GM12873 (cell line): ENCODE results near the gene ZNF750.

Experiments
- TF ChIP-seq, protein P1 (sequence below): IDR thresholded peaks from 2 replicates; pipeline ENCODE4 v1.5.1; 2012; ENCODE audit warnings: low read depth, mild to moderate bottlenecking, moderate library complexity, low read length, control low read depth; ENCODE audit not compliant: insufficient read depth; ENCODE audit errors: missing control alignments

ZNF750 gene

DNA sequence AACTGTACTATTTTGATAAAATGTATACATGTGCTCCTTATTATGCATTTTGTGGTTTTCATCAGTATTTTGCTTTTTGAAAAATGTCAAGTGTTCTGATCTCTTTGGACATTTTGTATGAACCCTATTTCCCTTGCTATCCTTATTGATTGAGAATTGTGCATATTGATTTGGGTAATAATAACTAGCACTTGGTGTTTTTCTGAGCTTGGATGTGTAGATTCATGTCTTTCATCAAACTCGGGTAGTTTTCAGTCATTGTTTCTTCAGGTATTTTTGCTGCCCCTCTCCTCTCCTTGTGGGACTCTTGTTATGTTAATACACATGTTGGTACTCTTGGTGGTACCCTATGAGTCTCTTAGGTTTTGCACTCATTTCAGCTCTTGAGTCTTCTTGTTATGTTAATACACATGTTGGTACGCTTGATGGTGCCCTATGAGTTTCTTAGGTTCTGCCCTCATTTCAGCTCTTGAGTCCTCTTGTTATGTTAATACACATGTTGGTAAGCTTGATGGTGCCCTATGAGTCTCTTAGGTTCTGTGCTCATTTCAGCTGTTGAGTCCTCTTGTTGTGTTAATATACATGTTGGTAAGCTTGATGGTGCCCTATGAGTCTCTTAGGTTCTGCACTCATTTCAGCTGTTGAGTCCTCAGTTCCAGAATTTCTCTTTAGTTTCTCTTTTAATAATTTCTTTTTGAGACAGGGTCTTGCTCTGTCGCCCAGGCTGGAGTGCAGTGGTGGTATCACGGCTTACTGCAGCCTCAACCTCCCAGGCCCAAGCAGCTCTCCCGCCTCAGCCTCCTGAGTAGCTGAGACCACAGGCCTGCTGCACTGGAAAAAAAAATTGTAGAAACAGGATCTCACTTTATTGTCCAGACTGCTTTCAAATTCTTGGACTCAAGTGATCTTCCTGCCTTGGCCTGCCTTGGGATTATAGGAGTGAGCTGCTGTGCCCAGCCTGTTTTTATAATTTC lies 19.3 kb downstream of the ZNF750 start:
- TF ChIP-seq, protein P1, sequence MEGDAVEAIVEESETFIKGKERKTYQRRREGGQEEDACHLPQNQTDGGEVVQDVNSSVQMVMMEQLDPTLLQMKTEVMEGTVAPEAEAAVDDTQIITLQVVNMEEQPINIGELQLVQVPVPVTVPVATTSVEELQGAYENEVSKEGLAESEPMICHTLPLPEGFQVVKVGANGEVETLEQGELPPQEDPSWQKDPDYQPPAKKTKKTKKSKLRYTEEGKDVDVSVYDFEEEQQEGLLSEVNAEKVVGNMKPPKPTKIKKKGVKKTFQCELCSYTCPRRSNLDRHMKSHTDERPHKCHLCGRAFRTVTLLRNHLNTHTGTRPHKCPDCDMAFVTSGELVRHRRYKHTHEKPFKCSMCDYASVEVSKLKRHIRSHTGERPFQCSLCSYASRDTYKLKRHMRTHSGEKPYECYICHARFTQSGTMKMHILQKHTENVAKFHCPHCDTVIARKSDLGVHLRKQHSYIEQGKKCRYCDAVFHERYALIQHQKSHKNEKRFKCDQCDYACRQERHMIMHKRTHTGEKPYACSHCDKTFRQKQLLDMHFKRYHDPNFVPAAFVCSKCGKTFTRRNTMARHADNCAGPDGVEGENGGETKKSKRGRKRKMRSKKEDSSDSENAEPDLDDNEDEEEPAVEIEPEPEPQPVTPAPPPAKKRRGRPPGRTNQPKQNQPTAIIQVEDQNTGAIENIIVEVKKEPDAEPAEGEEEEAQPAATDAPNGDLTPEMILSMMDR: no peak

DNA sequence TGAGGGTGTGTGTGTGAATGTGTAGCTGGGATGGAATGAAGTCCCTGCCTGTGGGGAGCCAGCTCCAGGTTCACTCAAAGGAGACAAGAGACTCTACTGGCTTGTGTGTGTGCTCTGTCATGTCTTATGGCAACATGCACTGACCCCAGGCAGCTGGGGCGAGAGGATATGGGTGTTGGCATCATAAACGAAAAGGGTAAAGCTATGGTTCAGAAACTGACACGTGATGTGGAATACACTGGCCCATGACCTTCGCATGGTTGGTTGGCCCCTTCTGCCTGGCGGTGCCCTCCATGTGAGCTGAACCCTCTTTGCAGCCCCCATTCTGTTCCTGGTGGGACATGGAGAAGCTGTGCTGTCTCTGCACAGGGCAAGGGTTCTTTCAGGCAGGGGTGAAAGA lies 21.9 kb downstream of the ZNF750 start:
- TF ChIP-seq, protein P1: no peak

DNA sequence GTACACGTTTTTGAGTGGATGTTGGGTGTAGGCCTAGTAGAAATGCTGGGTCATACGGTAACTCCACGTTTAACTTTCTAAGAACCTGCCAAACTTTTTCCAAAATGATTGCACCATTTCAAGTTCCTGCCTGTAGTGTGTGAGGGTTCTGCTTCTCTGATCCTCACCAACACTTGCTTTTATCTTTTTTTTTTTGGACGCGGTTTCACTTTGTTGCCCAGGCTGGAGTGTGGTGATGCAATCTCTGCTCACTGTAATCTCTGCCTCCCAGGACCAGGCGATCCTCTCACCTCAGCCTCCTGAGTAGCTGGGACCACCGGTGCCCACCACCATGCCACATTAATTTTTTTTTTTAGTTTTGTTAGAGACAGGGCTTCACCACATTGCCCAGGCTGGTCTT lies 23.5 kb downstream of the ZNF750 start:
- TF ChIP-seq, protein P1: no peak

DNA sequence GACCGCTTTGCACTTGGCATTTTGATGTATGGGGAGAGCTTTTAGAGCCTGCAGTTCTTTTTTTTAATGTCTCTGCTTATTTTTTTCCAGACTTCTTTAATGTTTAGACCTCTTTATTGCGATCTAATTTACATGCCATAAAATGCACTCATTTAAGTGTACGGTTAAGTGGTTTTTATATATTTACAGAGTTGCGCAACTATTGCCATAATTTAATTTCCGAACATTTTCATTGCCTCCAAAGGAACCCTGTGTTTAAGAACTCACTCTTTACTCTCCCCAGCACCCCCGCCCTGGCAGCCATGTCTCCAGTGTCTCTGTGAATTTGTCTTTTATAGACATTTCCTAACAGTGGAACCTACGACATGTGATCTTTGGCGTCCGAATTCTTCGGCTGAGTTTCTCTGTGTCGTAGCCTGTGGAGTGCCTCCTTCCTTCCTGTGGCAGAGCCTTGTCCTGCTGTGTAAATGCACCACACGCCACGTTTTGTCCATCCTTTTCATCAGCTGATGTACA lies 24.0 kb downstream of the ZNF750 start:
- TF ChIP-seq, protein P1: no peak

DNA sequence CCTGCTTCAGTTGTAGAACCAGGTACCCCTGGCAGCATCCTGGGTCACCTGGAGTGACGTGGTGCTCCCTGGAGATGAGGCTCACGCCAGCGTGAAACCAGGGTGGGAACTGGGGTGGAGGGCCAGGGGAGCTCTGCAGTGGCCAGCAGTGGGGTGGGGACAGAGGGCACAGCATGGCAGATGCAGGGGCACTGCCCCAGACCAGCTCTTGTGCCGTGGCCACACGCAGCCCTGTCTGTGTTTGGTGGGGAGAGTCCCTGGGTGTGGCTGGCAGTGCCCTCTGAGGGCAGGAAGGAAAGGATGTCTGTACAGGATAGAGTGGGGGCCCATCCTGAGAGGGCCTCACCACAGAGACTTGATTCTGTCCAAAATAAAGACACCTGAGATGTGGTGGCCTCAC lies 24.5 kb downstream of the ZNF750 start:
- TF ChIP-seq, protein P1: no peak

DNA sequence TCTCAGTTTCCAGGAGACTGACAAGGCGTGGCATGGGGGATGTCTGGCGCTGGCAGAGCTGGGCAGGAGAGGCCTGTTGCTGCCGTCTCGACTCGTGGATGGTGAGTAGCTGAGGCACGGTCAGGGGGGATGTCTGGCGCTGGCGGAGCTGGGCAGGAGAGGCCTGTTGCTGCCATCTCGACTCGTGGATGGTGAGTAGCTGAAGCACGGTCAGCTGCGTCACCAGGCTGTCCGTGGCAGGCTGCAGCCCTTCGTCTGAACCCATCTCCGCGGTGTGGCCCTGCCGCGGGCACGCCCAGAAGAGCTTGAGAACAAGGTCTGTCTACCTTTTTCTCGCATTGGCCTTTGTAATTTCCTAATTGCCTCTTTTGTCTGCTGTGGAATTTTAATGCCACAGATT lies 25.0 kb downstream of the ZNF750 start:
- TF ChIP-seq, protein P1: no peak

DNA sequence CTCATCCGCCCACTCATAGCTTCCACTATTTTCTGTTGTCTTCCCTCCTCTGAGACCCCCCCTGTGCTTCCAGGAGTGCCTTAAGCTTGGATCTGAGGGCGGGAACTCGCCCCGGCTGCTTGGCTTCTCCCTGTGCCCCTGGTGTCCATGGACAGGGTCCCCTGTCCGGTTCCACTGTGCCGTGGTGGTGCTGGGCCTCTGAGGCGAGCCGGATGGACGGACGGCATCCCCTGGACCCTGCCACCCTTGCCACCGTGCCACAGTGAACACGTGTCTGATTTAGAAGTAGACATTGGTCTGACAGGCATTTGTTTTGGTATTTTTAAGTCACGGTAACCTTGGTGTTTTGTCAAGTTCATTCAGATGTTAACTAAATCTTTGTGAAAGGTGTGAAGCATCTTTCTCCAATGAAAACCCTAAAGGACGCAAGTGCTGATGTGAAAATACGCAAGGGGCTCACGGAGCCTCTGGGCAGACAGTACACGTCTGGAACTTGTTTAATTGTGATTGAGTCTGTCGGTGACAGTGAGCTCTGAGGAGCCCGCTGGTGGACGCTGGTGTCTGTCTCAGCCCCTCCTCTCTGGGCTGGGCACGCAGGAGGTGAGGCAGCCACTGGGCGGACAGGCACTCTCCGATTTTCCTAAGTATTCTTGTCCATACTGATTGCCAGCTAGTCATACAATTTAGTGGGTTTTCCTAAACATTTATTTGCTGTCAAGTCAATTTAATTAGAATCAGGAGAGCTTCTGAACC lies 26.3 kb downstream of the ZNF750 start:
- TF ChIP-seq, protein P1: no peak
